ENCODE results near the gene UBIAD1.
"Not testable (repeated sequence)": the region's sequence is repeated elsewhere in the genome, so short reads cannot be mapped to it uniquely, and the experiment has no call there.

Gene UBIAD1

GRCh38 chr1:11286735-11287410 is 13.9 kb downstream of the UBIAD1 start:
- no peak for DNase-seq (ENCODE audit: insufficient read length, low spot score)
- FAIRE-seq, result no peak
- TF ChIP-seq POU2F2 (IDR thresholded peaks at IDR 0.05; ENCODE audit: low read depth, low read length), result no peak
- no peak for TF ChIP-seq PAX5 (IDR thresholded peaks at IDR 0.05; ENCODE audit: insufficient read depth, low read length, severe bottlenecking)
- no peak for TF ChIP-seq POLR2AphosphoS5 (IDR thresholded peaks at IDR 0.05; ENCODE audit: low read depth, low read length)
- no peak for TF ChIP-seq POLR2A (IDR thresholded peaks at IDR 0.05; ENCODE audit: low read depth, low read length)
- no peak for TF ChIP-seq TAF1 (IDR thresholded peaks at IDR 0.05; ENCODE audit: low read depth, low read length)
- TF ChIP-seq SPI1 (IDR thresholded peaks at IDR 0.05; ENCODE audit: low read depth, low read length), result no peak

GRCh38 chr1:11289064-11289463 is 16.1 kb downstream of the UBIAD1 start:
- FAIRE-seq, result no peak
- TF ChIP-seq POLR2AphosphoS5 (IDR thresholded peaks at IDR 0.05; ENCODE audit: low read depth, low read length) (no peak), SPI1 (IDR thresholded peaks at IDR 0.05; ENCODE audit: low read depth, low read length) (no peak), POLR2A (IDR thresholded peaks at IDR 0.05; ENCODE audit: low read depth, low read length) (no peak)

GRCh38 chr1:11291049-11291448 is 18.1 kb downstream of the UBIAD1 start:
- DNase-seq (ENCODE audit: insufficient read length, low spot score), result no peak
- FAIRE-seq, result no peak
- no peak for TF ChIP-seq TAF1 (IDR thresholded peaks at IDR 0.05; ENCODE audit: low read depth, low read length)
- TF ChIP-seq POLR2AphosphoS5 (IDR thresholded peaks at IDR 0.05; ENCODE audit: low read depth, low read length), result no peak

More at GRCh38 chr1:11289064-11289463, 16.1 kb downstream of the UBIAD1 start:
- no peak for DNase-seq (ENCODE audit: insufficient read length, low spot score)

- FAIRE-seq (no peak), DNase-seq (ENCODE audit: insufficient read length, low spot score) (no peak)
- TF ChIP-seq TAF1 (IDR thresholded peaks at IDR 0.05; ENCODE audit: low read depth, low read length) (no peak), POLR2AphosphoS5 (IDR thresholded peaks at IDR 0.05; ENCODE audit: low read depth, low read length) (no peak), SPI1 (IDR thresholded peaks at IDR 0.05; ENCODE audit: low read depth, low read length) (no peak), PAX5 (IDR thresholded peaks at IDR 0.05; ENCODE audit: insufficient read depth, low read length, severe bottlenecking) (no peak), POLR2A (IDR thresholded peaks at IDR 0.05; ENCODE audit: low read depth, low read length) (no peak), POU2F2 (IDR thresholded peaks at IDR 0.05; ENCODE audit: low read depth, low read length) (no peak)
These were observed 20.9 kb downstream of the UBIAD1 start for GRCh38 chr1:11293856-11294255.

- TF ChIP-seq PAX5 (IDR thresholded peaks at IDR 0.05; ENCODE audit: insufficient read depth, low read length, severe bottlenecking) (no peak), POU2F2 (IDR thresholded peaks at IDR 0.05; ENCODE audit: low read depth, low read length) (no peak), SPI1 (IDR thresholded peaks at IDR 0.05; ENCODE audit: low read depth, low read length) (no peak), POLR2AphosphoS5 (IDR thresholded peaks at IDR 0.05; ENCODE audit: low read depth, low read length) (no peak), TAF1 (IDR thresholded peaks at IDR 0.05; ENCODE audit: low read depth, low read length) (no peak), POLR2A (IDR thresholded peaks at IDR 0.05; ENCODE audit: low read depth, low read length) (no peak)
- FAIRE-seq (no peak), DNase-seq (ENCODE audit: insufficient read length, low spot score) (no peak)
These were observed 22.0 kb downstream of the UBIAD1 start for GRCh38 chr1:11294951-11295350.

- DNase-seq (ENCODE audit: insufficient read length, low spot score), result no peak
- TF ChIP-seq POLR2AphosphoS5 (IDR thresholded peaks at IDR 0.05; ENCODE audit: low read depth, low read length), result no peak
- TF ChIP-seq PAX5 (IDR thresholded peaks at IDR 0.05; ENCODE audit: insufficient read depth, low read length, severe bottlenecking), result no peak
- no peak for TF ChIP-seq POU2F2 (IDR thresholded peaks at IDR 0.05; ENCODE audit: low read depth, low read length)
- TF ChIP-seq TAF1 (IDR thresholded peaks at IDR 0.05; ENCODE audit: low read depth, low read length), result no peak
- TF ChIP-seq POLR2A (IDR thresholded peaks at IDR 0.05; ENCODE audit: low read depth, low read length), result no peak
- TF ChIP-seq SPI1 (IDR thresholded peaks at IDR 0.05; ENCODE audit: low read depth, low read length), result no peak
- no peak for FAIRE-seq
These were observed 22.9 kb downstream of the UBIAD1 start for GRCh38 chr1:11295905-11296304.

GRCh38 chr1:11297774-11298173 is 24.8 kb downstream of the UBIAD1 start:
- FAIRE-seq, result not testable (repeated sequence)

GRCh38 chr1:11298390-11299224 is 25.6 kb downstream of the UBIAD1 start:
- FAIRE-seq, result no peak
- TF ChIP-seq POLR2A (IDR thresholded peaks at IDR 0.05; ENCODE audit: low read depth, low read length) (no peak), POLR2AphosphoS5 (IDR thresholded peaks at IDR 0.05; ENCODE audit: low read depth, low read length) (no peak), TAF1 (IDR thresholded peaks at IDR 0.05; ENCODE audit: low read depth, low read length) (no peak), SPI1 (IDR thresholded peaks at IDR 0.05; ENCODE audit: low read depth, low read length) (no peak), PAX5 (IDR thresholded peaks at IDR 0.05; ENCODE audit: insufficient read depth, low read length, severe bottlenecking) (no peak), POU2F2 (IDR thresholded peaks at IDR 0.05; ENCODE audit: low read depth, low read length) (no peak)

More at GRCh38 chr1:11297774-11298173, 24.8 kb downstream of the UBIAD1 start:
- DNase-seq (ENCODE audit: insufficient read length, low spot score), result not testable (repeated sequence)

GRCh38 chr1:11299225-11299574 is 26.2 kb downstream of the UBIAD1 start:
- FAIRE-seq (no peak), DNase-seq (ENCODE audit: insufficient read length, low spot score) (no peak)
- TF ChIP-seq POLR2A (IDR thresholded peaks at IDR 0.05; ENCODE audit: low read depth, low read length), result no peak

More at GRCh38 chr1:11298390-11299224, 25.6 kb downstream of the UBIAD1 start:
- no peak for DNase-seq (ENCODE audit: insufficient read length, low spot score)

GRCh38 chr1:11301601-11302000 is 28.6 kb downstream of the UBIAD1 start:
- FAIRE-seq, result no peak

More at GRCh38 chr1:11301601-11302000, 28.6 kb downstream of the UBIAD1 start:
- TF ChIP-seq POLR2A (IDR thresholded peaks at IDR 0.05; ENCODE audit: low read depth, low read length), result no peak
- no peak for TF ChIP-seq POLR2AphosphoS5 (IDR thresholded peaks at IDR 0.05; ENCODE audit: low read depth, low read length)
- no peak for TF ChIP-seq POU2F2 (IDR thresholded peaks at IDR 0.05; ENCODE audit: low read depth, low read length)
- no peak for TF ChIP-seq TAF1 (IDR thresholded peaks at IDR 0.05; ENCODE audit: low read depth, low read length)
- no peak for DNase-seq (ENCODE audit: insufficient read length, low spot score)

All from GM12891 (cell line).